Esophagus squamous epithelium (tissue), 5 donors: Measurements from ENCODE around the gene RELT. TPM values are rescaled to one million over a fixed set of nuclear protein-coding genes. Genes with fewer than 3 reads are reported as not detected.

Experiments used
- DNase-seq: peaks from one replicate; lab custom pipeline; 2025; lab: John Stamatoyannopoulos, UW
- H3K27ac ChIP-seq, 4 donors: fragments of 200-600 bp; sonication (generic); one replicate each; pipeline ENCODE4 v1.5.1; 2016 to 2019; ENCODE audit warnings: mild to moderate bottlenecking in 1 of 4
- H3K27me3 ChIP-seq, 4 donors: fragments of 200-600 bp; sonication (generic); 1 replicate in 3 of 4; 2 replicates in 1 of 4; pipeline versions ENCODE4 v1.5.1 to v1.6.0; 2017 to 2021; ENCODE audit warnings: antibody characterized with exemption in 1 of 4
- H3K36me3 ChIP-seq, 3 donors: fragments of 200-600 bp; sonication (generic); one replicate each; pipeline ENCODE4 v1.5.1; 2016 to 2019
- H3K4me1 ChIP-seq, 3 donors: fragments of 200-600 bp; sonication (generic); one replicate each; pipeline ENCODE4 v1.5.1; 2017 to 2019
- H3K4me3 ChIP-seq, 4 donors: fragments of 200-600 bp; sonication (generic); 1 replicate in 3 of 4; 2 replicates in 1 of 4; pipeline ENCODE4 v1.5.1; 2016 to 2019; ENCODE audit warnings: mild to moderate bottlenecking in 2 of 4, moderate library complexity in 1 of 4
- H3K9me3 ChIP-seq, 3 donors: fragments of 200-600 bp; sonication (generic); one replicate each; pipeline ENCODE4 v1.5.1; 2016 to 2019
- POLR2A ChIP-seq, 4 donors: fragments of 450-650 bp; IDR thresholded peaks; one replicate each; pipeline ENCODE4 v1.6.1; 2017; ENCODE audit warnings: antibody characterized with exemption in 4 of 4, mild to moderate bottlenecking in 4 of 4, moderate library complexity in 3 of 4
- WGBS, 2 donors: methylation state at CpG; one replicate each; pipeline ENCODE4 v1.1.5; 2018; 5-methylcytosine and 5-hydroxymethylcytosine counted together
- intact Hi-C: fragments of 100-400 bp; cut with DNase I; formaldehyde crosslinking; loops from one replicate; pipeline ENCODE4 v1.15.0; 2022
- total RNA-seq, 4 donors: library from RNA; depleted of rRNA; stranded (reverse); fragments of >200 nt; gene quantifications; one replicate each; pipeline ENCODE4 v1.1.0, GENCODE V29; 2016
- TF ChIP-seq, protein P1 (sequence below), 6 experiments: fragments of 450-650 bp in 4 of 6; fragments of 200-600 bp in 2 of 6; sonication (generic) in 2 of 6; IDR thresholded peaks; one replicate each; pipeline ENCODE4 v1.5.1; 2016 to 2019; ENCODE audit warnings: antibody characterized with exemption in 6 of 6, mild to moderate bottlenecking in 4 of 6, moderate library complexity in 4 of 6
- donor health status: DM: yes; HTN: yes; CAD: no.

The RELT gene
- total RNA-seq, 4 donors from 2014 or later = 3.7 to 8.8 (median 5.3) TPM

DNA sequence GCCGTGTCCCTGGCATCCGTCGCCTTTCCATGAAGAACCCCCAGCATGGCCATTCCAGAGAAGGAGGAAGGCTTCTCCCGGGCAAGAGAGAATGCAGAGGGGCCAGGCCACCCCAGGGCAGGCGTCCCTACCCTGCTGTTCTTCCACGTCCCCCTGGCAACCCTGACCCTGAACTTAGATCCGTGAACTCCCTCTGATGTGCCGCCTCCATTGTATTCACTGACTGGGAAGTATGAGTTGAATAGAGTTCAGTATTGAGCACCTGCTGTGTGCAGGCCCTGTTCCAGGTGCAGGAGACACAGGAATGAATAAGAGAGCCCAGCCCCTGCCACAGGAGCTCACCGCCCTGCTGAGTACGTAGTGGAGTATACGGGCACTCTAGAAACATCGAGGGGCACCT lies 29.1 kb upstream of the RELT start:
- H3K27me3 ChIP-seq = peaks cover 0 to 15% (median 0%) of the 10 kb centered on the region in 4 donors
- DNase-seq = no peak
- no peaks in the 10 kb centered on the region for H3K9me3 ChIP-seq
- intact Hi-C loops = no loop called here
- H3K4me3 ChIP-seq = no peak overlapping the region
- no peak overlapping the region for H3K27ac ChIP-seq
- H3K4me1 ChIP-seq = peaks cover 15 to 54% (median 17%) of the 10 kb centered on the region in 3 donors
- H3K36me3 ChIP-seq = peaks cover 0 to 15% (median 0%) of the 10 kb centered on the region in 3 donors
- WGBS, 2 donors = 90 to 94% methylated on average over 3 to 6 of the region's 12 CpGs
- TF ChIP-seq, protein P1, sequence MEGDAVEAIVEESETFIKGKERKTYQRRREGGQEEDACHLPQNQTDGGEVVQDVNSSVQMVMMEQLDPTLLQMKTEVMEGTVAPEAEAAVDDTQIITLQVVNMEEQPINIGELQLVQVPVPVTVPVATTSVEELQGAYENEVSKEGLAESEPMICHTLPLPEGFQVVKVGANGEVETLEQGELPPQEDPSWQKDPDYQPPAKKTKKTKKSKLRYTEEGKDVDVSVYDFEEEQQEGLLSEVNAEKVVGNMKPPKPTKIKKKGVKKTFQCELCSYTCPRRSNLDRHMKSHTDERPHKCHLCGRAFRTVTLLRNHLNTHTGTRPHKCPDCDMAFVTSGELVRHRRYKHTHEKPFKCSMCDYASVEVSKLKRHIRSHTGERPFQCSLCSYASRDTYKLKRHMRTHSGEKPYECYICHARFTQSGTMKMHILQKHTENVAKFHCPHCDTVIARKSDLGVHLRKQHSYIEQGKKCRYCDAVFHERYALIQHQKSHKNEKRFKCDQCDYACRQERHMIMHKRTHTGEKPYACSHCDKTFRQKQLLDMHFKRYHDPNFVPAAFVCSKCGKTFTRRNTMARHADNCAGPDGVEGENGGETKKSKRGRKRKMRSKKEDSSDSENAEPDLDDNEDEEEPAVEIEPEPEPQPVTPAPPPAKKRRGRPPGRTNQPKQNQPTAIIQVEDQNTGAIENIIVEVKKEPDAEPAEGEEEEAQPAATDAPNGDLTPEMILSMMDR (IDR thresholded peaks at IDR 0.05) = no peak
- no peak for TF ChIP-seq POLR2A (IDR thresholded peaks at IDR 0.05)

DNA sequence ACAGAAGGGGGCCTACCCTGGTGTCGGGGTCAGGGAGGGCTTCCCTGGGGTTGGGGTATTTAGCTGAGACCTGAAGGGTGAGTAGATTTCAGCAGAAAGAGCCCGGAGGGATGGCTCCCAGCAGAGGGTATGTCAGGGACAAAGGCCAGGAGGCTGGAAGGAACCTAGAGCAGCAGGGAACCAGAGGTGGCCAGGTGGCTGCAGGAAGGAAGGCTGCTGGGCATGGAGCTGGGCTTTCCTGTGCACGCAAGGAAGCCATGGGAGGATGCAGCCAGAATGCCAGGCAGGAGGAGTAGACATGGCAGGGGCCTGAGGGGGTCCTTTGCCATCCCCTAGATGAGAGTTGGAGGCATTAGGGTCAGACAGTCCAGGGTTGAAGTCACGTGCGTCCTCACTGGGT lies 27.4 kb upstream of the RELT start:
- no peak for DNase-seq
- intact Hi-C loops = no loop called here

DNA sequence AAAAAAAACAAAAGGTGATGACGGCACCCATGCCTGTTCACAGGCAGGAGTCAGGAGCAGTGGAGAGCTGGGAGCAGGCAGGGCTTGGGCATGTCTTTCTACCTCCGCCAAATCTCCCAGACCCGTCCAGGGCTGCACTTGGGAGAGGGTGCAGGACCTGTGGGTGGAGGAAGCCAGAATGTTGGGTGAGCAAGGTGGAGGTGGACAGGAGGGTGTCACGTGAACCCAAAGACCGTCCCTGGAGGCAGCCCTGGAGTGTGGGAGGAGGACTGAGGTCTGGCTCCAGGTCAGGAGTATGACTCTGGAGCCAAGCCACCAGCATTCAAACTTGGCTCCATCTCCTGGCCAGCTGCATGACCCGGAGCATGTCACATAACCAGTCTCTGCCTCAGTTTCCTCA lies 26.6 kb upstream of the RELT start:
- Histone ChIP-seq H3K27me3 (no peaks in the 10 kb centered on the region), H3K36me3 (peaks cover 0 to 28% (median 0%) of the 10 kb centered on the region in 3 donors), H3K4me1 (peaks cover 4 to 28% (median 4%) of the 10 kb centered on the region in 3 donors), H3K4me3 (no peak overlapping the region), H3K27ac (no peak overlapping the region), H3K9me3 (no peaks in the 10 kb centered on the region)
- 44 to 56% methylated on average over 6 of the region's 6 CpGs for WGBS, 2 donors
- no peak for TF ChIP-seq POLR2A (IDR thresholded peaks at IDR 0.05)
- TF ChIP-seq, protein P1 (IDR thresholded peaks at IDR 0.05) = no peak
- intact Hi-C loops = loop anchor here (5.0 kb wide), 1 partner anchor 43 kb away; no protein-coding TSS in a partner anchor
- DNase-seq = no peak

More for the DNA sequence above, 27.4 kb upstream of the RELT start:
- H3K27me3 ChIP-seq = no peaks in the 10 kb centered on the region
- no peak overlapping the region for H3K4me3 ChIP-seq
- peaks cover 4 to 36% (median 9%) of the 10 kb centered on the region in 3 donors for H3K4me1 ChIP-seq
- 80 to 81% methylated on average over 5 of the region's 5 CpGs for WGBS, 2 donors
- H3K27ac ChIP-seq = no peak overlapping the region
- peaks cover 0 to 28% (median 0%) of the 10 kb centered on the region in 3 donors for H3K36me3 ChIP-seq
- H3K9me3 ChIP-seq = no peaks in the 10 kb centered on the region
- TF ChIP-seq POLR2A (IDR thresholded peaks at IDR 0.05) = no peak
- TF ChIP-seq, protein P1 (IDR thresholded peaks at IDR 0.05) = no peak

GRCh38 chr11:73350908-73351636 lies 25.1 kb upstream of the RELT start:
- H3K27me3 ChIP-seq = no peaks in the 10 kb centered on the region
- peak overlapping the region in 1 of 4 donors; percentile 16 for H3K27ac ChIP-seq
- intact Hi-C loops = loop anchor here (5.0 kb wide), 1 partner anchor 41 kb away; no protein-coding TSS in a partner anchor
- TF ChIP-seq, protein P1 (IDR thresholded peaks at IDR 0.05) = peak; percentile 85 to 99 (median 95)
- TF ChIP-seq POLR2A (IDR thresholded peaks at IDR 0.05) = no peak
- no peaks in the 10 kb centered on the region for H3K9me3 ChIP-seq
- H3K36me3 ChIP-seq = peaks cover 0 to 37% (median 4%) of the 10 kb centered on the region in 3 donors
- DNase-seq = no peak
- H3K4me3 ChIP-seq = no peak overlapping the region
- H3K4me1 ChIP-seq = peaks cover 4 to 19% (median 4%) of the 10 kb centered on the region in 3 donors
- WGBS, 2 donors = 20 to 23% methylated on average over 15 of the region's 16 CpGs

- H3K4me3 ChIP-seq = no peak overlapping the region
- WGBS, 2 donors = 87 to 88% methylated on average over 4 of the region's 4 CpGs
- H3K9me3 ChIP-seq = no peaks in the 10 kb centered on the region
- no peak for DNase-seq
- no peak for TF ChIP-seq POLR2A (IDR thresholded peaks at IDR 0.05)
- TF ChIP-seq, protein P1 (IDR thresholded peaks at IDR 0.05) = no peak
- peaks cover 0 to 40% (median 6%) of the 10 kb centered on the region in 3 donors for H3K36me3 ChIP-seq
- H3K27ac ChIP-seq = no peak overlapping the region
- intact Hi-C loops = loop anchor here (5.0 kb wide), 1 partner anchor 39 kb away; no protein-coding TSS in a partner anchor
- H3K4me1 ChIP-seq = peaks cover 4 to 19% (median 4%) of the 10 kb centered on the region in 3 donors
- no peaks in the 10 kb centered on the region for H3K27me3 ChIP-seq
Observed at GRCh38 chr11:73353422-73353821, 22.8 kb upstream of the RELT start.
